Astrocyte (in vitro differentiated cells and primary cell): ENCODE measurements around the gene WIPF3. TPM values are rescaled to one million over a fixed set of nuclear protein-coding genes. Genes with fewer than 3 reads are reported as not detected.

ENCODE experiments used
- DNase-seq: peaks from one replicate; pipeline ENCODE4 v3.0.0-alpha.2; 2010; ENCODE audit warnings: low read depth
- FAIRE-seq: peaks from 2 replicates; lab custom pipeline; 2011; peaks lifted over from hg19 to GRCh38; lab: Jason Lieb, UNC
- H2AFZ ChIP-seq: 2 replicates; pipeline ENCODE4 v1.6.0; 2012; ENCODE audit warnings: low read depth, low read length, inconsistent platforms
- H3K27ac ChIP-seq: 2 replicates; pipeline ENCODE4 v1.5.1; 2011; ENCODE audit warnings: low read depth, low read length, inconsistent platforms
- H3K27me3 ChIP-seq: 2 replicates; pipeline ENCODE4 v1.6.0; 2011; ENCODE audit warnings: low read length, inconsistent platforms; ENCODE audit not compliant: insufficient read depth
- H3K36me3 ChIP-seq: 2 replicates; pipeline ENCODE4 v1.5.1; 2011; ENCODE audit warnings: low read length, inconsistent platforms; ENCODE audit not compliant: insufficient read depth
- H3K4me1 ChIP-seq: 2 replicates; pipeline ENCODE4 v1.5.1; 2011; ENCODE audit warnings: low read length, inconsistent platforms; ENCODE audit not compliant: insufficient read depth
- H3K4me2 ChIP-seq: 2 replicates; pipeline ENCODE4 v1.6.0; 2012; ENCODE audit warnings: low read length, inconsistent platforms
- H3K4me3 ChIP-seq: 2 replicates; pipeline ENCODE4 v1.5.1; 2011; ENCODE audit warnings: low read depth, mild to moderate bottlenecking, low read length, inconsistent platforms; ENCODE audit not compliant: insufficient read depth
- H3K79me2 ChIP-seq: 2 replicates; pipeline ENCODE4 v1.6.0; 2012; ENCODE audit warnings: mild to moderate bottlenecking, low read length, inconsistent platforms; ENCODE audit not compliant: insufficient read depth
- H3K9ac ChIP-seq: 2 replicates; pipeline ENCODE4 v1.6.0; 2012; ENCODE audit warnings: mild to moderate bottlenecking, low read length, inconsistent platforms
- H3K9me3 ChIP-seq: 2 replicates; pipeline ENCODE4 v1.5.1; 2012; ENCODE audit warnings: low read depth, mild to moderate bottlenecking, low read length, inconsistent platforms; ENCODE audit not compliant: insufficient read depth
- H4K20me1 ChIP-seq: 2 replicates; pipeline ENCODE4 v1.6.0; 2012; ENCODE audit warnings: low read length, inconsistent platforms; ENCODE audit not compliant: insufficient read depth
- H3K27ac Mint-ChIP-seq: one replicate; pipeline ENCODE4 v1.8.0; 2021; ENCODE audit warnings: mild to moderate bottlenecking, mixed read lengths; ENCODE audit not compliant: unreplicated experiment
- H3K27me3 Mint-ChIP-seq: one replicate; pipeline ENCODE4 v1.8.0; 2021; ENCODE audit warnings: low read depth, mixed read lengths; ENCODE audit not compliant: unreplicated experiment
- H3K36me3 Mint-ChIP-seq: one replicate; pipeline ENCODE4 v1.8.0; 2021; ENCODE audit warnings: low read depth, mixed read lengths; ENCODE audit not compliant: unreplicated experiment
- H3K4me1 Mint-ChIP-seq: one replicate; pipeline ENCODE4 v1.8.0; 2021; ENCODE audit warnings: low read depth, mixed read lengths; ENCODE audit not compliant: unreplicated experiment
- H3K4me3 Mint-ChIP-seq: one replicate; pipeline ENCODE4 v1.8.0; 2021; ENCODE audit warnings: mild to moderate bottlenecking, moderate library complexity, mixed read lengths; ENCODE audit not compliant: unreplicated experiment
- H3K9me3 Mint-ChIP-seq: one replicate; pipeline ENCODE4 v1.8.0; 2021; ENCODE audit warnings: mild to moderate bottlenecking, mixed read lengths; ENCODE audit not compliant: unreplicated experiment
- EZH2 ChIP-seq: IDR thresholded peaks from 2 replicates; pipeline ENCODE4 v1.6.1; 2012; ENCODE audit warnings: mild to moderate bottlenecking, low read length, inconsistent platforms; ENCODE audit not compliant: insufficient read depth
- total RNA-seq: library from RNA; stranded (reverse); gene quantifications from 2 replicates; pipeline ENCODE4 v1.2.1, GENCODE V29; 2021
- TF ChIP-seq, protein P1 (sequence below): IDR thresholded peaks from 2 replicates; pipeline ENCODE4 v1.5.1; 2011; ENCODE audit warnings: low read depth, mild to moderate bottlenecking, inconsistent platforms, low read length, moderate library complexity; ENCODE audit not compliant: insufficient read depth

The WIPF3 gene
- total RNA-seq, 1 donor from 2014 or later = 1.0 TPM

- TF ChIP-seq, protein P1, sequence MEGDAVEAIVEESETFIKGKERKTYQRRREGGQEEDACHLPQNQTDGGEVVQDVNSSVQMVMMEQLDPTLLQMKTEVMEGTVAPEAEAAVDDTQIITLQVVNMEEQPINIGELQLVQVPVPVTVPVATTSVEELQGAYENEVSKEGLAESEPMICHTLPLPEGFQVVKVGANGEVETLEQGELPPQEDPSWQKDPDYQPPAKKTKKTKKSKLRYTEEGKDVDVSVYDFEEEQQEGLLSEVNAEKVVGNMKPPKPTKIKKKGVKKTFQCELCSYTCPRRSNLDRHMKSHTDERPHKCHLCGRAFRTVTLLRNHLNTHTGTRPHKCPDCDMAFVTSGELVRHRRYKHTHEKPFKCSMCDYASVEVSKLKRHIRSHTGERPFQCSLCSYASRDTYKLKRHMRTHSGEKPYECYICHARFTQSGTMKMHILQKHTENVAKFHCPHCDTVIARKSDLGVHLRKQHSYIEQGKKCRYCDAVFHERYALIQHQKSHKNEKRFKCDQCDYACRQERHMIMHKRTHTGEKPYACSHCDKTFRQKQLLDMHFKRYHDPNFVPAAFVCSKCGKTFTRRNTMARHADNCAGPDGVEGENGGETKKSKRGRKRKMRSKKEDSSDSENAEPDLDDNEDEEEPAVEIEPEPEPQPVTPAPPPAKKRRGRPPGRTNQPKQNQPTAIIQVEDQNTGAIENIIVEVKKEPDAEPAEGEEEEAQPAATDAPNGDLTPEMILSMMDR = no peak
- TF ChIP-seq EZH2 = no peak
- peaks cover 14% of the 10 kb centered on the region for H3K4me1 Mint-ChIP-seq
- no peaks in the 10 kb centered on the region for H3K27me3 Mint-ChIP-seq
- H3K27ac Mint-ChIP-seq = no peak overlapping the region
- peaks cover 37% of the 10 kb centered on the region for H4K20me1 ChIP-seq
- no peak for FAIRE-seq
- no peak overlapping the region for H3K4me2 ChIP-seq
- no peak for DNase-seq
- H3K4me3 ChIP-seq = no peak overlapping the region
- no peak overlapping the region for H3K27ac ChIP-seq
- H2AFZ ChIP-seq = no peak overlapping the region
- H3K9me3 ChIP-seq = no peaks in the 10 kb centered on the region
- peaks cover 20% of the 10 kb centered on the region for H3K36me3 Mint-ChIP-seq
- peaks cover 3% of the 10 kb centered on the region for H3K79me2 ChIP-seq
- H3K9ac ChIP-seq = no peak overlapping the region
- no peaks in the 10 kb centered on the region for H3K4me1 ChIP-seq
- peaks cover 29% of the 10 kb centered on the region for H3K36me3 ChIP-seq
- peaks cover 2% of the 10 kb centered on the region for H3K9me3 Mint-ChIP-seq
- H3K27me3 ChIP-seq = no peaks in the 10 kb centered on the region
- peak overlapping the region; percentile 54 for H3K4me3 Mint-ChIP-seq
Measured at GRCh38 chr7:29924684-29925083, 118.4 kb downstream of the WIPF3 start.

DNA sequence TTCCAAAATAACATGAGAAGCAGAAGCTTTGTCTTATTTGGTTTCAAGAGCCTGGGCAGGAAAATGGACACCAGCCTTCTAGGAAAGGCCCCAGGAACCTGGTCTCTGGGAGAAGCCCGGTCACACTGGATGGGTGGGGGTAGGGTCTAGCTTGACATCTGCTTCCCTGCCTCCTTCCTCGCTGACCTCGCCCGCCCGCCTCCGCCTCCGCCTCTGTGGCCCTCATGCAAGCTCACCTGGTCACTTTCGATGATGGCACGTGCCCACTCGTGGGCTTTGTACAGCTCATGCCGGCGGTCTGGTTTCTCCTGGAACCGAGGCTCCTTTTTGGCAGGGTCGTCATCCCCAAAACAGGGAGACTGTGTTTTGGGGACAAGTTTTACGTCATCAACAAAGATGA is 119.9 kb downstream of the WIPF3 start:
- H3K36me3 Mint-ChIP-seq = peaks cover 25% of the 10 kb centered on the region
- Histone ChIP-seq H3K27ac (no peak overlapping the region), H3K36me3 (peaks cover 35% of the 10 kb centered on the region), H3K9me3 (no peaks in the 10 kb centered on the region), H3K79me2 (peaks cover 3% of the 10 kb centered on the region), H3K9ac (no peak overlapping the region), H4K20me1 (peaks cover 31% of the 10 kb centered on the region), H3K4me3 (no peak overlapping the region), H3K4me2 (no peak overlapping the region), H2AFZ (no peak overlapping the region), H3K4me1 (no peaks in the 10 kb centered on the region), H3K27me3 (no peaks in the 10 kb centered on the region)
- FAIRE-seq = no peak
- H3K4me3 Mint-ChIP-seq = no peak overlapping the region
- DNase-seq = no peak
- TF ChIP-seq EZH2 = no peak
- TF ChIP-seq, protein P1 = no peak
- no peaks in the 10 kb centered on the region for H3K27me3 Mint-ChIP-seq
- H3K9me3 Mint-ChIP-seq = peaks cover 2% of the 10 kb centered on the region
- no peak overlapping the region for H3K27ac Mint-ChIP-seq
- peaks cover 14% of the 10 kb centered on the region for H3K4me1 Mint-ChIP-seq

- Histone ChIP-seq H2AFZ (no peak overlapping the region), H4K20me1 (peaks cover 27% of the 10 kb centered on the region), H3K9me3 (no peaks in the 10 kb centered on the region), H3K79me2 (peaks cover 3% of the 10 kb centered on the region), H3K4me3 (no peak overlapping the region), H3K9ac (no peak overlapping the region), H3K27me3 (no peaks in the 10 kb centered on the region), H3K4me1 (no peaks in the 10 kb centered on the region), H3K36me3 (peaks cover 32% of the 10 kb centered on the region), H3K27ac (no peak overlapping the region), H3K4me2 (no peak overlapping the region)
- Mint-ChIP-seq H3K27ac (no peak overlapping the region), H3K4me3 (no peak overlapping the region), H3K9me3 (peaks cover 2% of the 10 kb centered on the region), H3K36me3 (peaks cover 27% of the 10 kb centered on the region), H3K27me3 (no peaks in the 10 kb centered on the region), H3K4me1 (peaks cover 12% of the 10 kb centered on the region)
- FAIRE-seq (no peak), DNase-seq (no peak)
- TF ChIP-seq EZH2 = no peak
- TF ChIP-seq, protein P1 = no peak
Measured at GRCh38 chr7:29926741-29927140, 120.4 kb downstream of the WIPF3 start.
